ENCODE measurements around the gene TCEA3.

Gene TCEA3

DNA sequence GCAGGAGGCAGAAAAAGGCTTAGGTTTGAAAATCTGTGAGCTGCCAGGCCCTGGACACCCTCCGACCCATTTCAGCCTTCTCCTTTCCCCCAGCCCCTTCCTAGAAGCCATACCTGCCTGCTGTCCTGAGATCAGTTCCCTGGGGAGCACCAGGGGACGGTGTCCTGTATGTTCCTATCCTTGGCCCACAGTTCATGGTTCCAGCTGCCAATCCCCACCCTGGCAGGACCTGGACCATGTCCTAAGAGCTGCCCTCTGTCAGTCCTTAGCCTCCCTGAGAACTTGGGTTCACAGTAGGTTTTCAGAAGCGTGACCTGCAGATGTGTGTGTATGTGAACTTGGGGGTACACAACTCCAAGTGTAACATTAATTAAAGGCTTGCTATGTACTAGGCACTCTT, 3.8 kb downstream of the TCEA3 start:
- no peak for TF ChIP-seq CTCF (IDR thresholded peaks at IDR 0.05; ENCODE audit: extremely low read depth, missing control alignments)
- no peak for DNase-seq (ENCODE audit: low spot score)

- DNase-seq (ENCODE audit: low spot score), result no peak
- TF ChIP-seq CTCF (IDR thresholded peaks at IDR 0.05; ENCODE audit: extremely low read depth, missing control alignments), result no peak
Measured at GRCh38 chr1:23419180-23419579, 5.4 kb downstream of the TCEA3 start.

- TF ChIP-seq CTCF (IDR thresholded peaks at IDR 0.05; ENCODE audit: extremely low read depth, missing control alignments), result no peak
- no peak for DNase-seq (ENCODE audit: low spot score)
Measured at GRCh38 chr1:23417570-23417969, 7.0 kb downstream of the TCEA3 start.

- no peak for DNase-seq (ENCODE audit: low spot score)
- no peak for TF ChIP-seq CTCF (IDR thresholded peaks at IDR 0.05; ENCODE audit: extremely low read depth, missing control alignments)
Measured at GRCh38 chr1:23416964-23417363, 7.6 kb downstream of the TCEA3 start.

GRCh38 chr1:23408797-23409290, 15.7 kb downstream of the TCEA3 start:
- no peak for TF ChIP-seq CTCF (IDR thresholded peaks at IDR 0.05; ENCODE audit: extremely low read depth, missing control alignments)
- no peak for DNase-seq (ENCODE audit: low spot score)

DNA sequence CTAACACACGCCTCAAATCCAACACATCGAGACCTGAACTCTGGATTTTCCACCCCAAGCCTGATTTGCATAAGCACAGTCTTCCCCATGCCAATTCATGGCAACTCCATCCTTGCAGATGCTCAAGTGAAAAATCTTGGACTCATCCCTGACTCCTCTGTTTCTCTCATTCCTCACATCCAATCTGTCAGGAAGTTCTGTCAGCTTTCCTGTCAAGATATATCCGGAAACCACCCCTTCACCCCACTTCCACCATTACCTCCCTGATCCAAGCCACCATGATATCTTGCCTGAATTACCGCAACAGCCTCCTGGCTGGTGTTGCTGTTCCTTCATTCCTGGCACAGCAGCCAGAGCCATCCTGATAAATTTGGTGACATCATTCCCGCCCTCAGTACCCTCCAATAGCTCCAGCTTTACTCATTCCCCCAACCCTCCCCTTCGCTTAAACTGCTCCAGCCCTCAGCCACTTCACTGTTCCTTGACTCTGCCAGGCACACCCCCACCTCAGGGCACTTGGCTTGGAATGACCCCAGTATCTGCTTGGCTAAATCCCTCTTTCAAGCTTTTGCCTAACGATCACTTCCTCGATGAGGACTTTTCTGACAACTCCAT, 17.4 kb downstream of the TCEA3 start:
- no peak for DNase-seq (ENCODE audit: low spot score)
- no peak for TF ChIP-seq CTCF (IDR thresholded peaks at IDR 0.05; ENCODE audit: extremely low read depth, missing control alignments)

- no peak for TF ChIP-seq CTCF (IDR thresholded peaks at IDR 0.05; ENCODE audit: extremely low read depth, missing control alignments)
- no peak for DNase-seq (ENCODE audit: low spot score)
Measured at GRCh38 chr1:23405946-23406345, 18.6 kb downstream of the TCEA3 start.

Data from GM20000 (cell line).